GM19328 (cell line): ENCODE data around the gene TIMP4.

Experiments
- ATAC-seq: cut with Tn5 transposase; IDR thresholded peaks from one replicate; pipeline ENCODE4 v1.9.1; 2021; ENCODE audit warnings: mild to moderate bottlenecking, moderate library complexity; ENCODE audit not compliant: unreplicated experiment

Gene TIMP4

GRCh38 chr3:12148183-12148940 lies 10.3 kb downstream of the TIMP4 start:
- no peak for ATAC-seq

GRCh38 chr3:12147049-12147780 lies 11.5 kb downstream of the TIMP4 start:
- ATAC-seq, result no peak

GRCh38 chr3:12143949-12144504 lies 14.7 kb downstream of the TIMP4 start:
- no peak for ATAC-seq

- no peak for ATAC-seq
Measured at GRCh38 chr3:12142476-12142875, 16.2 kb downstream of the TIMP4 start.

GRCh38 chr3:12141350-12141749 lies 17.4 kb downstream of the TIMP4 start:
- no peak for ATAC-seq

GRCh38 chr3:12139111-12139511 lies 19.6 kb downstream of the TIMP4 start:
- ATAC-seq, result no peak

- no peak for ATAC-seq
Measured at GRCh38 chr3:12138044-12138443, 20.7 kb downstream of the TIMP4 start.

GRCh38 chr3:12136371-12136770 lies 22.3 kb downstream of the TIMP4 start:
- no peak for ATAC-seq

- ATAC-seq, result peak; percentile 70
Measured at GRCh38 chr3:12135029-12135657, 23.6 kb downstream of the TIMP4 start.

GRCh38 chr3:12132881-12133280 lies 25.8 kb downstream of the TIMP4 start:
- no peak for ATAC-seq

- ATAC-seq, result no peak
Measured at GRCh38 chr3:12131351-12132090, 27.2 kb downstream of the TIMP4 start.

GRCh38 chr3:12127391-12127790 lies 31.3 kb downstream of the TIMP4 start:
- ATAC-seq, result no peak

GRCh38 chr3:12125772-12126171 lies 32.9 kb downstream of the TIMP4 start:
- ATAC-seq, result no peak

GRCh38 chr3:12121466-12121865 lies 37.2 kb downstream of the TIMP4 start:
- no peak for ATAC-seq

- ATAC-seq, result no peak
Measured at GRCh38 chr3:12120374-12121140, 38.2 kb downstream of the TIMP4 start.

GRCh38 chr3:12117473-12117872 lies 41.2 kb downstream of the TIMP4 start:
- ATAC-seq, result no peak

- ATAC-seq, result no peak
Measured at GRCh38 chr3:12116870-12117269, 41.8 kb downstream of the TIMP4 start.

- no peak for ATAC-seq
Measured at GRCh38 chr3:12115849-12116248, 42.9 kb downstream of the TIMP4 start.

- no peak for ATAC-seq
Measured at GRCh38 chr3:12115104-12115503, 43.6 kb downstream of the TIMP4 start.

GRCh38 chr3:12114251-12114650 lies 44.5 kb downstream of the TIMP4 start:
- ATAC-seq, result no peak
